ENCODE measurements around the gene SEL1L. TPM values are rescaled to one million over a fixed set of nuclear protein-coding genes. Genes with fewer than 3 reads are reported as not detected.

The SEL1L gene
- total RNA-seq, 1 experiment from 2014 or later, result 21.5 TPM

Other genes starting within 250 kb of the SEL1L start
- 1.6 and 3.5 TPM in 2 replicates for gene STON2, start 133.5 kb downstream of the SEL1L start, total RNA-seq (2014; rRNA removed; shearing (Covaris generic))